Thymus (tissue), 14 donors: ENCODE results near the gene SLC6A14. TPM values are rescaled to one million over a fixed set of nuclear protein-coding genes. Genes with fewer than 3 reads are reported as not detected.

ENCODE experiments used
- DNase-seq, 9 donors: peaks; one replicate each; pipeline ENCODE4 v3.0.0-alpha.2; 2013; ENCODE audit warnings: low spot score in 9 of 9, low read depth in 6 of 9, missing footprints in 1 of 9
- H3K27ac ChIP-seq, 2 donors: one replicate each; pipeline ENCODE4 v1.5.1; 2013; ENCODE audit warnings: control low read depth in 1 of 2, low read depth in 1 of 2, low read length in 1 of 2, mild to moderate bottlenecking in 1 of 2, moderate library complexity in 1 of 2
- H3K27me3 ChIP-seq, 2 donors: one replicate each; pipeline ENCODE4 v1.5.1; 2013; ENCODE audit warnings: low read length in 1 of 2; ENCODE audit not compliant: control insufficient read depth in 2 of 2, insufficient read depth in 1 of 2
- H3K36me3 ChIP-seq, 2 donors: one replicate each; pipeline ENCODE4 v1.5.1; 2013; ENCODE audit warnings: low read length in 1 of 2, mild to moderate bottlenecking in 1 of 2, moderate library complexity in 1 of 2; ENCODE audit not compliant: control insufficient read depth in 2 of 2, insufficient read depth in 2 of 2
- H3K4me1 ChIP-seq, 2 donors: one replicate each; pipeline ENCODE4 v1.5.1; 2013; ENCODE audit warnings: low read length in 2 of 2; ENCODE audit not compliant: control insufficient read depth in 2 of 2, insufficient read depth in 2 of 2
- H3K4me3 ChIP-seq, 2 donors: one replicate each; pipeline ENCODE4 v1.5.1; 2013; ENCODE audit warnings: low read length in 2 of 2, control low read depth in 1 of 2, mild to moderate bottlenecking in 1 of 2
- H3K9me3 ChIP-seq, 2 donors: one replicate each; pipeline ENCODE4 v1.5.1; 2013; ENCODE audit warnings: low read length in 1 of 2, mild to moderate bottlenecking in 1 of 2; ENCODE audit not compliant: control insufficient read depth in 2 of 2, insufficient read depth in 1 of 2
- WGBS: extraction: QIAGEN DNeasy Blood & Tissue Kit; methylation state at CpG from one replicate; pipeline ENCODE4 v1.1.7; 2013; 5-methylcytosine and 5-hydroxymethylcytosine counted together
- long read RNA-seq, 10 donors: transcript quantifications; one replicate each; lab custom pipeline, GENCODE V29; 2026
- polyA plus RNA-seq: library from polyadenylated mRNA; stranded (reverse); fragments of 200-250 nt; gene quantifications from one replicate; pipeline ENCODE4 v1.2.3, GENCODE V29; 2013
- total RNA-seq: library from RNA; stranded (reverse); fragments of 120-200 nt; gene quantifications from one replicate; pipeline ENCODE4 v1.2.4, GENCODE V29; 2013
- donor health status: healthy.

SLC6A14 gene, protein sequence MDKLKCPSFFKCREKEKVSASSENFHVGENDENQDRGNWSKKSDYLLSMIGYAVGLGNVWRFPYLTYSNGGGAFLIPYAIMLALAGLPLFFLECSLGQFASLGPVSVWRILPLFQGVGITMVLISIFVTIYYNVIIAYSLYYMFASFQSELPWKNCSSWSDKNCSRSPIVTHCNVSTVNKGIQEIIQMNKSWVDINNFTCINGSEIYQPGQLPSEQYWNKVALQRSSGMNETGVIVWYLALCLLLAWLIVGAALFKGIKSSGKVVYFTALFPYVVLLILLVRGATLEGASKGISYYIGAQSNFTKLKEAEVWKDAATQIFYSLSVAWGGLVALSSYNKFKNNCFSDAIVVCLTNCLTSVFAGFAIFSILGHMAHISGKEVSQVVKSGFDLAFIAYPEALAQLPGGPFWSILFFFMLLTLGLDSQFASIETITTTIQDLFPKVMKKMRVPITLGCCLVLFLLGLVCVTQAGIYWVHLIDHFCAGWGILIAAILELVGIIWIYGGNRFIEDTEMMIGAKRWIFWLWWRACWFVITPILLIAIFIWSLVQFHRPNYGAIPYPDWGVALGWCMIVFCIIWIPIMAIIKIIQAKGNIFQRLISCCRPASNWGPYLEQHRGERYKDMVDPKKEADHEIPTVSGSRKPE
- total RNA-seq (0.09 TPM), polyA plus RNA-seq (0.09 TPM)
- long read RNA-seq, donor 1: 0 reads
- long read RNA-seq, donor 2: 0 reads
- long read RNA-seq, donor 3: 0 reads
- long read RNA-seq, donor 4: 0 reads
- long read RNA-seq, donor 5: 0 reads
- long read RNA-seq, donor 6: 0 reads
- long read RNA-seq, donor 7: 0 reads
- long read RNA-seq, donor 8: 0 reads
- long read RNA-seq, donor 9: 0 reads
- long read RNA-seq, donor 10: 0 reads

DNA sequence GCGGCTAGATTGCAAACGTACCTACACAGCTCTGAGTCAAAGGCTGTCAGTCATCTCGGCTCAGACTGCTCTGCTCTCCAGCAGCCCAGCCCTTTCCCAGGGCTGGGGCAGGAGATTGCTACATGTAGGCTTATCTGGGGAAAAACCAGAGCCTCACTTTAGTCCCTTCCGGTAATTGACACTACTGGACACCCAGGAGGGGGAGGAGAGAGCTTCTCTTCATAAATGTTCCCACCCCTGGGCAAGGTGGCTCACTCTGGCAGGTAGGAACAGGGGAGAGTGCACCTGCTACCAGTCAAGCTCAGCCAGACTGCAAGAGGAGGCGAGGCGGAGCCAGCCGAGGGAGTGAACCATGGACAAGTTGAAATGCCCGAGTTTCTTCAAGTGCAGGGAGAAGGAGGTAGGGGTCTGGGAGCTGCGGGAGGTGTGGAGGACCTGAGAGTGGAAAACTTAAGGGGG is at the start of gene SLC6A14:
TSS of gene SLC6A14 (plus strand) at position 249 of the 459 bp plus-strand sequence. CDS start at position 353, 104 bp downstream.
- Histone ChIP-seq H3K4me3 (no peak within 1 kb of the TSS), H3K27me3 (no peaks in the 10 kb centered on the region), H3K9me3 (no peaks in the 10 kb centered on the region), H3K27ac (no peak within 1 kb of the TSS), H3K4me1 (no peaks in the 10 kb centered on the region), H3K36me3 (no peaks in the 10 kb centered on the region)
- no peak for DNase-seq
- WGBS: 65% methylated on average over 9 of the region's 9 CpGs

DNA sequence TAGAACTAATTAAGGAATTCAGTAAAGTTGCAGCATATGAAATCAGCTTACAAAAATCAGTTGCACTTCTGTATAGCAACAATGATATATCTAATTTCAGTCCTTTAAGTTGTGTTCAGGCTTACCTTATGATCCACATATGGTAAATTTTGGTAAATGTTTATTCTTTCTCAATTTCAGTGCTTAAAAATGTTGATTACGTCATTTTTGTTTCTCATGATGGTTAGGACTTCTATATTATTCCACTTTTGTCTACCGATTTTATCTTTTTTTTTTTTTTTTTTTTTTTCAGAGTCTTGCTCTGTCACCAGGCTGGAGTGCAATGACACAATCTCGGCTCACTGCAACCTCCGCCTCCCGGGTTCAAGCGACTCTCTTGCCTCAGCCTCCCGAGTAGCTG is 40.7 kb upstream of the SLC6A14 start:
- no peaks in the 10 kb centered on the region for H3K27me3 ChIP-seq
- H3K4me3 ChIP-seq: no peak overlapping the region
- H3K4me1 ChIP-seq: no peaks in the 10 kb centered on the region
- WGBS: 96% methylated on average over 7 of the region's 7 CpGs
- no peaks in the 10 kb centered on the region for H3K9me3 ChIP-seq
- no peak overlapping the region for H3K27ac ChIP-seq
- DNase-seq: no peak
- no peaks in the 10 kb centered on the region for H3K36me3 ChIP-seq

DNA sequence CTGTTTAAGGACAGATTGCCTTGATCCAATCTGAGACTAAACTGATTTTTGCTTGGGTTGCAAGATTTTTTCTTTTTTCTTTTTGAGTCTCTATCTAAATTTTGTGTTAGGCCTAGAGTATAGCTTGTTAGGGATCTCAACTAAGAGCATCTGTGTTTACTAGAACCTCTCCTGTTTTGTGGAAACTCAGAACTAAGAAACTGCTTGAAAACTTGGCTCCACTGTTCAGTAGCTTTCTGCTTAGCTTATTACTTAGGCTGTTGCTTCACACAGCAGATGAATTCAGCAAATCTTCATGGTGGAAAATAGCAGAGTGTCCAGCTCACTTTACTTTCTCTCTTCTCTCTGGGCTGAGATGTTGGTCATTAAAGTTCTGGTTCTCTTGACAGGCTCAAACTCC is 36.7 kb upstream of the SLC6A14 start:
- Histone ChIP-seq H3K4me1 (no peaks in the 10 kb centered on the region), H3K4me3 (no peak overlapping the region), H3K27ac (no peak overlapping the region), H3K9me3 (no peaks in the 10 kb centered on the region), H3K27me3 (no peaks in the 10 kb centered on the region), H3K36me3 (no peaks in the 10 kb centered on the region)
- no peak for DNase-seq

DNA sequence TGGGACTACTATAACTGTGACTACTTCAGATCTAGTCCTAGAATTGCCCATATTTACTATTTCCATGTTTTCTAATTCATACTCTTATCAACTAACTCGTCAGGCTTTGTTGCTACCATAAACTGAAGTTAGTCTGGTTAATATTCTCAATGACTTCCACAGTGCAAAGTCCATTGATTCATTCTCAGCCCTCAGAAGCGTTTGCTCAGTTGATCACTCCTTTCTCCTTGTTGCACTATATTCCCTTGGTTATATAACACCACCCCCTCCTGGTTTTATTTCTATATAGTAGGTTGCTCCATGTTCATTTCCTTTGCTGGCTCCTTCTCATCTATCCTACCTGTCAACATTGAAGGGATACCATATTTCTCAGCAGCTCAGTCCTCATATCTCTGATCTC is 27.2 kb upstream of the SLC6A14 start:
- DNase-seq: no peak
- WGBS: 72% methylated on average over 2 of the region's 2 CpGs
- no peaks in the 10 kb centered on the region for H3K36me3 ChIP-seq
- no peak overlapping the region for H3K27ac ChIP-seq
- no peaks in the 10 kb centered on the region for H3K27me3 ChIP-seq
- no peaks in the 10 kb centered on the region for H3K4me1 ChIP-seq
- H3K9me3 ChIP-seq: peaks cover 0 to 3% of the 10 kb centered on the region in 2 donors
- no peak overlapping the region for H3K4me3 ChIP-seq

DNA sequence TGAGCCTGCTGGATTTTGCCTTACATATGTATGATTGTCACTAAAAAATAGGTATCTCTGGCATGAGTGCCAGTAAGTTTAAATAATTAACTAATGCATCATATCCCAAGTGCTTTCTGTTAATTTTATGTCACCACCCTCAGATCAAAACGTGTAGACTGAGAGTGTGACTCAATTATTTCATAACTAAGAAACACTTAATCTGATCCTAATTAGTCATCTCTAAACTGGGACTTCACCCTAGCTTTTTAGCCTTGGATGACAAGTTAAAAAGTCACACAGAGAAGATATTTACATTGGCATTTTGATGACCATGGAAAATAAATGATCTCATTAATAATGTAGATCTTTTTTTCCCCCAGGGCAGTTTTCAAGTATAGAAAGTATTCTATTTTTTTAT is 23.1 kb upstream of the SLC6A14 start:
- H3K36me3 ChIP-seq: no peaks in the 10 kb centered on the region
- H3K4me3 ChIP-seq: no peak overlapping the region
- no peak for DNase-seq
- H3K4me1 ChIP-seq: no peaks in the 10 kb centered on the region
- H3K27ac ChIP-seq: no peak overlapping the region
- peaks cover 0 to 3% of the 10 kb centered on the region in 2 donors for H3K9me3 ChIP-seq
- H3K27me3 ChIP-seq: no peaks in the 10 kb centered on the region
- WGBS: 68% methylated on average over 1 of the region's 1 CpG

DNA sequence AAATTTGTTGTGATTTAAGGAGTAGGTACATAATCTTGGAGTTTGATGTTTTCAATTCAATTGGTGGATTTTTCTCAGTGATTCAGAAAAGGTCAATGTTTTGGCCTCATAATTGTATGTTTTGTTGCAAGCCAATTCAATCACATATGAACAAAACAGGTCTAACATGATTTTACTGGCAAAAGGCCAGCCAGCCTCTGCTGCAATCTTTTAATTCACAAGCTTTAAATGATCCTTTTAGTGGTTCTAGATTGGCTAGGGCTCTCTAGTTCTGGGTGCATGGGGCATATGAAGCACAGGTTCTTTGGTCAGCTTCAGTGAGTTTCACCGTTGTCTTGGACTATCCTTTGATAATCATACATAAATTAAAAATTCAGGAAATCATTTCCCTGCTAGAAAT is 19.2 kb upstream of the SLC6A14 start:
- Histone ChIP-seq H3K9me3 (no peaks in the 10 kb centered on the region), H3K27me3 (no peaks in the 10 kb centered on the region), H3K27ac (no peak overlapping the region), H3K36me3 (no peaks in the 10 kb centered on the region), H3K4me1 (no peaks in the 10 kb centered on the region), H3K4me3 (no peak overlapping the region)
- DNase-seq: no peak
- WGBS: 98% methylated on average over 1 of the region's 1 CpG

DNA sequence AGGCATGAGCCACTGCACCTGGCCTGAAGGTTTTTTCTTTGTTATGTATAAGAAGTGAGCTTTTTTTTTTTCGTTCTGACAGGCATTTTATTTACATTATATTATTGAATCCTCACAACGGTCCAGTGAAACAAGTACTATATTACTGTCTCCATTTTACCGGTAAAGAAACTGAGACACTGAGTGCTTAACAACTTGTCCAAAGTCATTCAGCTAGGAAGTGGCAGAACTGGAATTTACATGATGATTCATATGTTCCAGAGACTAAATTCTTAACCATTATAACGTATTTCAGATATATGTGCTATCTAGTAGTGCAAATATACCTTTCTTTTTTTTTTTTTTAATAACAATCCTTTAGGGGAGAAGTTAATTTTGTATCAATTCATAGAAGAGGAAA is 18.4 kb upstream of the SLC6A14 start:
- H3K27ac ChIP-seq: no peak overlapping the region
- DNase-seq: no peak
- H3K36me3 ChIP-seq: no peaks in the 10 kb centered on the region
- WGBS: 77% methylated on average over 4 of the region's 4 CpGs
- H3K27me3 ChIP-seq: no peaks in the 10 kb centered on the region
- H3K4me3 ChIP-seq: no peak overlapping the region
- no peaks in the 10 kb centered on the region for H3K9me3 ChIP-seq
- H3K4me1 ChIP-seq: no peaks in the 10 kb centered on the region

DNA sequence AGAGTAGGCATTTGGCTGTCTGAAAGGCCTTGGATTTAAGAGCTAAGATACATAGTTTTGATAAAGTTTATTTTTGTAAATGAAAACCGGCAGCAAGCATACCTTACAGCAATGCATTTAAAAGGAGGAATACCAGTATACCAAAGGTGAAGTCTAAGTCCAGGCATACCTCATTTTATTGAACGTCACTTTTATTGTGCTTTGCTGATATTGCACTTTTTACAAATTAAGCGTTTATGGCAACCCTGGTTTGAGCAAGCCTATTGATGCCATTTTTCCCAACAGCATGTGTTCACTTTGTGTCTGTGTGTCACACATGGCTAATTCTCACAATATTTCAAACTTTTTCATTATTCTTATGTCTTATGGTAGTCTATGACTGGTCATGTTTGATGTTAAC is 8.4 kb upstream of the SLC6A14 start:
- H3K27me3 ChIP-seq: no peaks in the 10 kb centered on the region
- H3K4me1 ChIP-seq: no peaks in the 10 kb centered on the region
- no peak for DNase-seq
- no peak overlapping the region for H3K27ac ChIP-seq
- no peak overlapping the region for H3K4me3 ChIP-seq
- no peaks in the 10 kb centered on the region for H3K36me3 ChIP-seq
- WGBS: 98% methylated on average over 3 of the region's 3 CpGs
- no peaks in the 10 kb centered on the region for H3K9me3 ChIP-seq

DNA sequence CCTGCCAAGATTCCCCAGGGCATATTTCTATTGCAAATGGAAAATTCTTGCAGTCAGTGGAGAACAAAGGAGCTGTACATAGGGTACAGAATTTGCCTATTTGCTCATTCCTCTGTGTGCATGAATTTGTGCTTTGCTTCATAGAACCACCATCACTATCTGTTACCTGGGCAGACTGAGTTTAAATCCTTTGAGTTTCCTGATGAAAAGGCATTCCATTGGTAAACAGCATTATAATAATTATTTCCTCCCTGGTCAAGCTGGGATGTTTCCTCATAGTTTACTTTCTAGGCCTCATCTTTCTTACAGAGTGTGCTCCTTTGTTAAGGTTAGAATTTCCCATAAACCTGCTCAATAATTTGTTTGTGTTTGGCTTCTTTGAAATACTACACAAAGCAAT is 809 bp upstream of the SLC6A14 start:
- no peaks in the 10 kb centered on the region for H3K9me3 ChIP-seq
- no peaks in the 10 kb centered on the region for H3K4me1 ChIP-seq
- DNase-seq: no peak
- no peaks in the 10 kb centered on the region for H3K36me3 ChIP-seq
- no peak overlapping the region for H3K27ac ChIP-seq
- H3K27me3 ChIP-seq: no peaks in the 10 kb centered on the region
- H3K4me3 ChIP-seq: no peak overlapping the region
